Dendritic cell treated with granulocyte-macrophage colony-stimulating factor and Interleukin-4, amounts not matched to agents 40 ng/mL and 50 ng/mL, for 4 days (primary cell): Measurements from ENCODE around the gene TTLL3.
"Not testable (repeated sequence)": the region's sequence is repeated elsewhere in the genome, so short reads cannot be mapped to it uniquely, and the experiment has no call there.

Experiments used
- H3K27ac Mint-ChIP-seq: one replicate; pipeline ENCODE4 v1.8.0; 2022; ENCODE audit warnings: mild to moderate bottlenecking, mixed read lengths
- H3K27me3 Mint-ChIP-seq: one replicate; pipeline ENCODE4 v1.8.0; 2022; ENCODE audit warnings: mild to moderate bottlenecking, mixed read lengths
- H3K36me3 Mint-ChIP-seq: one replicate; pipeline ENCODE4 v1.8.0; 2022; ENCODE audit warnings: low read depth, mixed read lengths
- H3K4me1 Mint-ChIP-seq: one replicate; pipeline ENCODE4 v1.8.0; 2022; ENCODE audit warnings: low read depth, mixed read lengths
- H3K4me3 Mint-ChIP-seq: one replicate; pipeline ENCODE4 v1.8.0; 2022; ENCODE audit warnings: mild to moderate bottlenecking, moderate library complexity, mixed read lengths
- H3K9me3 Mint-ChIP-seq: one replicate; pipeline ENCODE4 v1.8.0; 2022; ENCODE audit warnings: mixed read lengths
- intact Hi-C: fragments of 100-400 bp; cut with micrococcal nuclease; formaldehyde crosslinking; loops from one replicate; pipeline ENCODE4 v1.15.0; 2022

TTLL3 gene

GRCh38 chr3:9826815-9827573, 16.9 kb downstream of the TTLL3 start:
- no peak overlapping the region for H3K27ac Mint-ChIP-seq
- no peaks in the 10 kb centered on the region for H3K27me3 Mint-ChIP-seq

GRCh38 chr3:9828801-9829755, 19.0 kb downstream of the TTLL3 start:
- H3K4me3 Mint-ChIP-seq = no peak overlapping the region
- intact Hi-C loops = no loop called here
- no peaks in the 10 kb centered on the region for H3K9me3 Mint-ChIP-seq
- H3K27ac Mint-ChIP-seq = no peak overlapping the region
- H3K4me1 Mint-ChIP-seq = peaks cover 6% of the 10 kb centered on the region
- peaks cover 80% of the 10 kb centered on the region for H3K36me3 Mint-ChIP-seq
- H3K27me3 Mint-ChIP-seq = no peaks in the 10 kb centered on the region

More at GRCh38 chr3:9826815-9827573, 16.9 kb downstream of the TTLL3 start:
- peaks cover 6% of the 10 kb centered on the region for H3K4me1 Mint-ChIP-seq
- H3K36me3 Mint-ChIP-seq = peaks cover 59% of the 10 kb centered on the region
- intact Hi-C loops = no loop called here
- H3K4me3 Mint-ChIP-seq = no peak overlapping the region
- no peaks in the 10 kb centered on the region for H3K9me3 Mint-ChIP-seq

GRCh38 chr3:9831253-9831652, 21.2 kb downstream of the TTLL3 start:
- no peak overlapping the region for H3K27ac Mint-ChIP-seq
- H3K4me1 Mint-ChIP-seq = peaks cover 6% of the 10 kb centered on the region
- intact Hi-C loops = no loop called here
- no peaks in the 10 kb centered on the region for H3K9me3 Mint-ChIP-seq
- no peaks in the 10 kb centered on the region for H3K27me3 Mint-ChIP-seq
- H3K36me3 Mint-ChIP-seq = peaks cover 91% of the 10 kb centered on the region
- no peak overlapping the region for H3K4me3 Mint-ChIP-seq

- intact Hi-C loops = no loop called here
- no peaks in the 10 kb centered on the region for H3K9me3 Mint-ChIP-seq
- no peak overlapping the region for H3K4me3 Mint-ChIP-seq
- H3K4me1 Mint-ChIP-seq = peaks cover 5% of the 10 kb centered on the region
- peaks cover 94% of the 10 kb centered on the region for H3K36me3 Mint-ChIP-seq
- H3K27me3 Mint-ChIP-seq = no peaks in the 10 kb centered on the region
- no peak overlapping the region for H3K27ac Mint-ChIP-seq
Observed at GRCh38 chr3:9833078-9833477, 23.0 kb downstream of the TTLL3 start.

GRCh38 chr3:9834520-9835380, 24.7 kb downstream of the TTLL3 start:
- intact Hi-C loops = no loop called here
- H3K9me3 Mint-ChIP-seq = no peaks in the 10 kb centered on the region
- H3K4me3 Mint-ChIP-seq = no peak overlapping the region
- H3K27me3 Mint-ChIP-seq = no peaks in the 10 kb centered on the region
- peaks cover 12% of the 10 kb centered on the region for H3K4me1 Mint-ChIP-seq
- H3K27ac Mint-ChIP-seq = no peak overlapping the region
- peaks cover 93% of the 10 kb centered on the region for H3K36me3 Mint-ChIP-seq

- no peak overlapping the region for H3K4me3 Mint-ChIP-seq
Observed at GRCh38 chr3:9837701-9838582, 27.9 kb downstream of the TTLL3 start.

GRCh38 chr3:9838856-9839255, 28.8 kb downstream of the TTLL3 start:
- H3K9me3 Mint-ChIP-seq = no peaks in the 10 kb centered on the region
- peaks cover 33% of the 10 kb centered on the region for H3K4me1 Mint-ChIP-seq
- peaks cover 95% of the 10 kb centered on the region for H3K36me3 Mint-ChIP-seq
- intact Hi-C loops = no loop called here
- no peak overlapping the region for H3K4me3 Mint-ChIP-seq
- H3K27me3 Mint-ChIP-seq = no peaks in the 10 kb centered on the region
- H3K27ac Mint-ChIP-seq = no peak overlapping the region

More at GRCh38 chr3:9837701-9838582, 27.9 kb downstream of the TTLL3 start:
- peaks cover 96% of the 10 kb centered on the region for H3K36me3 Mint-ChIP-seq
- no peaks in the 10 kb centered on the region for H3K27me3 Mint-ChIP-seq
- intact Hi-C loops = no loop called here
- no peaks in the 10 kb centered on the region for H3K9me3 Mint-ChIP-seq
- H3K27ac Mint-ChIP-seq = peak overlapping the region; percentile 33
- peaks cover 24% of the 10 kb centered on the region for H3K4me1 Mint-ChIP-seq

- no peak overlapping the region for H3K4me3 Mint-ChIP-seq
- peaks cover 39% of the 10 kb centered on the region for H3K4me1 Mint-ChIP-seq
- H3K9me3 Mint-ChIP-seq = no peaks in the 10 kb centered on the region
- no peaks in the 10 kb centered on the region for H3K27me3 Mint-ChIP-seq
- H3K27ac Mint-ChIP-seq = no peak overlapping the region
- intact Hi-C loops = loop anchor here (5.0 kb wide), 1 partner anchor 91 kb away; the partner anchor contains the start of gene CRELD1
- peaks cover 75% of the 10 kb centered on the region for H3K36me3 Mint-ChIP-seq
Observed at GRCh38 chr3:9841015-9841414, 31.0 kb downstream of the TTLL3 start.

GRCh38 chr3:9843715-9844438, 33.8 kb downstream of the TTLL3 start, which contains the start of gene RPUSD3:
TSS of gene RPUSD3 (minus strand) at chr3:9844008. CDS start at chr3:9843990, 18 bp downstream.
- H3K36me3 Mint-ChIP-seq = peaks cover 48% of the 10 kb centered on the region
- H3K4me1 Mint-ChIP-seq = peaks cover 31% of the 10 kb centered on the region
- intact Hi-C loops = loop anchor here (5.0 kb wide), 1 partner anchor 88 kb away; the partner anchor contains the start of gene CRELD1
- peak within 1 kb of the TSS; percentile 90 for H3K27ac Mint-ChIP-seq
- H3K9me3 Mint-ChIP-seq = no peaks in the 10 kb centered on the region
- H3K4me3 Mint-ChIP-seq = peak within 1 kb of the TSS; percentile 99
- no peaks in the 10 kb centered on the region for H3K27me3 Mint-ChIP-seq

GRCh38 chr3:9846231-9846630, 36.2 kb downstream of the TTLL3 start:
- H3K27ac Mint-ChIP-seq = peak overlapping the region; percentile 34
- intact Hi-C loops = loop anchor here (5.0 kb wide), 1 partner anchor 71 kb away; the partner anchor contains the start of gene IL17RC
- no peaks in the 10 kb centered on the region for H3K27me3 Mint-ChIP-seq
- no peaks in the 10 kb centered on the region for H3K9me3 Mint-ChIP-seq
- peaks cover 24% of the 10 kb centered on the region for H3K36me3 Mint-ChIP-seq
- peaks cover 31% of the 10 kb centered on the region for H3K4me1 Mint-ChIP-seq
- no peak overlapping the region for H3K4me3 Mint-ChIP-seq

- intact Hi-C loops = loop anchor here (5.0 kb wide), 1 partner anchor 70 kb away; the partner anchor contains the start of gene IL17RC
- peaks cover 3% of the 10 kb centered on the region for H3K27me3 Mint-ChIP-seq
- peaks cover 16% of the 10 kb centered on the region for H3K36me3 Mint-ChIP-seq
- H3K9me3 Mint-ChIP-seq = no peaks in the 10 kb centered on the region
- no peak overlapping the region for H3K4me3 Mint-ChIP-seq
- H3K4me1 Mint-ChIP-seq = peaks cover 28% of the 10 kb centered on the region
- H3K27ac Mint-ChIP-seq = no peak overlapping the region
Observed at GRCh38 chr3:9846931-9847488, 36.9 kb downstream of the TTLL3 start.

GRCh38 chr3:9847870-9848269, 37.8 kb downstream of the TTLL3 start:
- not testable (repeated sequence) for H3K27me3 Mint-ChIP-seq

More at GRCh38 chr3:9847870-9848269, 37.8 kb downstream of the TTLL3 start:
- not testable (repeated sequence) for H3K27ac Mint-ChIP-seq, H3K4me3 Mint-ChIP-seq, H3K9me3 Mint-ChIP-seq, H3K36me3 Mint-ChIP-seq
- H3K4me1 Mint-ChIP-seq = peaks cover 19% of the 10 kb centered on the region
- intact Hi-C loops = loop anchor here (5.0 kb wide), 1 partner anchor 69 kb away; the partner anchor contains the start of gene IL17RC
